ENCODE data around the gene DDX1. TPM values are rescaled to one million over a fixed set of nuclear protein-coding genes. Genes with fewer than 3 reads are reported as not detected.

The DDX1 gene
- total RNA-seq, 1 donor from 2014 or later = 103 TPM

GRCh38 chr2:15652801-15653200, 61.1 kb downstream of the DDX1 start:
- no peak for DNase-seq (ENCODE audit: low spot score)
- Histone ChIP-seq H2AFZ (replicated peaks) (no peak overlapping the region), H3K27me3 (no peaks in the 10 kb centered on the region), H3K79me2 (ENCODE audit: low read depth) (no peaks in the 10 kb centered on the region), H3K4me1 (no peaks in the 10 kb centered on the region), H3K27ac (no peak overlapping the region), H3K4me2 (no peak overlapping the region), H3F3A (ENCODE audit: low read depth) (no peaks in the 10 kb centered on the region), H3K9ac (no peak overlapping the region), H3K4me3 (no peak overlapping the region), H4K20me1 (ENCODE audit: low read depth) (no peaks in the 10 kb centered on the region), H3K9me3 (ENCODE audit: low read depth) (no peaks in the 10 kb centered on the region), H3K36me3 (no peaks in the 10 kb centered on the region)
- no peak overlapping the region for H3K4me3 Mint-ChIP-seq
- H3K4me1 Mint-ChIP-seq = peaks cover 30% of the 10 kb centered on the region
- TF ChIP-seq CTCF (IDR thresholded peaks at IDR 0.05) = no peak
- no peak for TF ChIP-seq EZH2phosphoT487 (IDR thresholded peaks at IDR 0.05)
- no peak for TF ChIP-seq EZH2 (IDR thresholded peaks at IDR 0.05)
- H3K27ac Mint-ChIP-seq = peak overlapping the region; percentile 86
- peaks cover 9% of the 10 kb centered on the region for H3K27me3 Mint-ChIP-seq (ENCODE audit: insufficient read depth, low read depth)
- no peaks in the 10 kb centered on the region for H3K9me3 Mint-ChIP-seq
- H3K36me3 Mint-ChIP-seq = no peaks in the 10 kb centered on the region

- H3K27ac ChIP-seq = no peak overlapping the region
- no peak overlapping the region for H3K9ac ChIP-seq
- Mint-ChIP-seq H3K9me3 (peaks cover 12% of the 10 kb centered on the region), H3K4me1 (peaks cover 30% of the 10 kb centered on the region), H3K36me3 (no peaks in the 10 kb centered on the region), H3K27me3 (ENCODE audit: insufficient read depth, low read depth) (peaks cover 12% of the 10 kb centered on the region), H3K27ac (peak overlapping the region; percentile 86), H3K4me3 (no peak overlapping the region)
- no peaks in the 10 kb centered on the region for H4K20me1 ChIP-seq (ENCODE audit: low read depth)
- no peaks in the 10 kb centered on the region for H3K9me3 ChIP-seq (ENCODE audit: low read depth)
- H3K4me2 ChIP-seq = no peak overlapping the region
- H3K27me3 ChIP-seq = no peaks in the 10 kb centered on the region
- no peaks in the 10 kb centered on the region for H3K79me2 ChIP-seq (ENCODE audit: low read depth)
- H3K4me1 ChIP-seq = no peaks in the 10 kb centered on the region
- no peak overlapping the region for H2AFZ ChIP-seq (replicated peaks)
- no peak for DNase-seq (ENCODE audit: low spot score)
- TF ChIP-seq EZH2 (IDR thresholded peaks at IDR 0.05) = no peak
- no peak for TF ChIP-seq EZH2phosphoT487 (IDR thresholded peaks at IDR 0.05)
- no peak for TF ChIP-seq CTCF (IDR thresholded peaks at IDR 0.05)
- no peaks in the 10 kb centered on the region for H3F3A ChIP-seq (ENCODE audit: low read depth)
- H3K36me3 ChIP-seq = no peaks in the 10 kb centered on the region
- no peak overlapping the region for H3K4me3 ChIP-seq
Measured at GRCh38 chr2:15653806-15654726, 62.4 kb downstream of the DDX1 start.

- Histone ChIP-seq H4K20me1 (ENCODE audit: low read depth) (no peaks in the 10 kb centered on the region), H3F3A (ENCODE audit: low read depth) (no peaks in the 10 kb centered on the region), H3K4me2 (no peak overlapping the region), H3K4me1 (no peaks in the 10 kb centered on the region), H3K9me3 (ENCODE audit: low read depth) (no peaks in the 10 kb centered on the region), H3K9ac (no peak overlapping the region), H2AFZ (replicated peaks) (no peak overlapping the region), H3K36me3 (no peaks in the 10 kb centered on the region), H3K79me2 (ENCODE audit: low read depth) (no peaks in the 10 kb centered on the region), H3K27me3 (no peaks in the 10 kb centered on the region), H3K27ac (no peak overlapping the region), H3K4me3 (no peak overlapping the region)
- no peaks in the 10 kb centered on the region for H3K36me3 Mint-ChIP-seq
- H3K9me3 Mint-ChIP-seq = peaks cover 14% of the 10 kb centered on the region
- H3K27ac Mint-ChIP-seq = no peak overlapping the region
- TF ChIP-seq EZH2phosphoT487 (IDR thresholded peaks at IDR 0.05) = no peak
- TF ChIP-seq CTCF (IDR thresholded peaks at IDR 0.05) = no peak
- TF ChIP-seq EZH2 (IDR thresholded peaks at IDR 0.05) = no peak
- peaks cover 30% of the 10 kb centered on the region for H3K4me1 Mint-ChIP-seq
- DNase-seq (ENCODE audit: low spot score) = no peak
- no peak overlapping the region for H3K4me3 Mint-ChIP-seq
- peaks cover 12% of the 10 kb centered on the region for H3K27me3 Mint-ChIP-seq (ENCODE audit: insufficient read depth, low read depth)
Measured at GRCh38 chr2:15654727-15655073, 63.0 kb downstream of the DDX1 start.

Measured in neural progenitor cell (in vitro differentiated cells).